ENCODE data around the gene TULP4.

DNA sequence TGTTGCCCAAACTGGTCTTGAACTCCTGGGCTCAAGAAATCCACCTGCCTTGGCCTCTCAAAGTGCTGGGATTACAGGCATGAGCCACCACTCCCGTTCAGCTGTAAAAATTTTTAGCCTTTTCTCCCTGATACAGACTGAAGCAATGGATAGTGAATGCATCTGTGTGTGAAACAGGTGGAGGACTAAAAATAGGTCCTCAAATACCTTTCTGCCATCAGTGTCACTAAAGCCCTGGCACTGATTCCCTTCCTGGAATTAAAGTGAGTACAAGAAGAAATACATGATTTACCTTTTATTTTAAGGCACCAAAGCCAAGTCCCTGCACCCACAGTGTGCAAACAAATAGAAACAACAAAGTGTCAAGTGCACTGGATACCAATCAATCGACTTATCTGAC, 25.1 kb downstream of the TULP4 start:
- no peak for TF ChIP-seq POLR2AphosphoS5 (IDR thresholded peaks at IDR 0.05; ENCODE audit: low read depth, low read length)
- TF ChIP-seq, protein P1, sequence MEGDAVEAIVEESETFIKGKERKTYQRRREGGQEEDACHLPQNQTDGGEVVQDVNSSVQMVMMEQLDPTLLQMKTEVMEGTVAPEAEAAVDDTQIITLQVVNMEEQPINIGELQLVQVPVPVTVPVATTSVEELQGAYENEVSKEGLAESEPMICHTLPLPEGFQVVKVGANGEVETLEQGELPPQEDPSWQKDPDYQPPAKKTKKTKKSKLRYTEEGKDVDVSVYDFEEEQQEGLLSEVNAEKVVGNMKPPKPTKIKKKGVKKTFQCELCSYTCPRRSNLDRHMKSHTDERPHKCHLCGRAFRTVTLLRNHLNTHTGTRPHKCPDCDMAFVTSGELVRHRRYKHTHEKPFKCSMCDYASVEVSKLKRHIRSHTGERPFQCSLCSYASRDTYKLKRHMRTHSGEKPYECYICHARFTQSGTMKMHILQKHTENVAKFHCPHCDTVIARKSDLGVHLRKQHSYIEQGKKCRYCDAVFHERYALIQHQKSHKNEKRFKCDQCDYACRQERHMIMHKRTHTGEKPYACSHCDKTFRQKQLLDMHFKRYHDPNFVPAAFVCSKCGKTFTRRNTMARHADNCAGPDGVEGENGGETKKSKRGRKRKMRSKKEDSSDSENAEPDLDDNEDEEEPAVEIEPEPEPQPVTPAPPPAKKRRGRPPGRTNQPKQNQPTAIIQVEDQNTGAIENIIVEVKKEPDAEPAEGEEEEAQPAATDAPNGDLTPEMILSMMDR (IDR thresholded peaks at IDR 0.05; ENCODE audit: control extremely low read depth in 1 of 3, insufficient read depth in 1 of 3, low read depth in 1 of 3, low read length in 3 of 3) = no peak
- TF ChIP-seq POLR2A (IDR thresholded peaks at IDR 0.05; ENCODE audit: control extremely low read depth in 1 of 2, low read depth in 2 of 2, low read length in 2 of 2) = no peak
- TF ChIP-seq RNF2 (IDR thresholded peaks at IDR 0.05; ENCODE audit: borderline replicate concordance, low read depth, low read length, missing control alignments, poor library complexity, severe bottlenecking) = no peak
- no peak for TF ChIP-seq JUND (IDR thresholded peaks at IDR 0.05; ENCODE audit: low read length)
- no peak for TF ChIP-seq POU5F1 (IDR thresholded peaks at IDR 0.05; ENCODE audit: low read depth, low read length)
- no peak for TF ChIP-seq HDAC6 (IDR thresholded peaks at IDR 0.05; ENCODE audit: low read depth, low read length)
- no peak for TF ChIP-seq EP300 (IDR thresholded peaks at IDR 0.05; ENCODE audit: borderline replicate concordance in 1 of 2, low read depth in 2 of 2, low read length in 2 of 2)
- TF ChIP-seq, protein P2, sequence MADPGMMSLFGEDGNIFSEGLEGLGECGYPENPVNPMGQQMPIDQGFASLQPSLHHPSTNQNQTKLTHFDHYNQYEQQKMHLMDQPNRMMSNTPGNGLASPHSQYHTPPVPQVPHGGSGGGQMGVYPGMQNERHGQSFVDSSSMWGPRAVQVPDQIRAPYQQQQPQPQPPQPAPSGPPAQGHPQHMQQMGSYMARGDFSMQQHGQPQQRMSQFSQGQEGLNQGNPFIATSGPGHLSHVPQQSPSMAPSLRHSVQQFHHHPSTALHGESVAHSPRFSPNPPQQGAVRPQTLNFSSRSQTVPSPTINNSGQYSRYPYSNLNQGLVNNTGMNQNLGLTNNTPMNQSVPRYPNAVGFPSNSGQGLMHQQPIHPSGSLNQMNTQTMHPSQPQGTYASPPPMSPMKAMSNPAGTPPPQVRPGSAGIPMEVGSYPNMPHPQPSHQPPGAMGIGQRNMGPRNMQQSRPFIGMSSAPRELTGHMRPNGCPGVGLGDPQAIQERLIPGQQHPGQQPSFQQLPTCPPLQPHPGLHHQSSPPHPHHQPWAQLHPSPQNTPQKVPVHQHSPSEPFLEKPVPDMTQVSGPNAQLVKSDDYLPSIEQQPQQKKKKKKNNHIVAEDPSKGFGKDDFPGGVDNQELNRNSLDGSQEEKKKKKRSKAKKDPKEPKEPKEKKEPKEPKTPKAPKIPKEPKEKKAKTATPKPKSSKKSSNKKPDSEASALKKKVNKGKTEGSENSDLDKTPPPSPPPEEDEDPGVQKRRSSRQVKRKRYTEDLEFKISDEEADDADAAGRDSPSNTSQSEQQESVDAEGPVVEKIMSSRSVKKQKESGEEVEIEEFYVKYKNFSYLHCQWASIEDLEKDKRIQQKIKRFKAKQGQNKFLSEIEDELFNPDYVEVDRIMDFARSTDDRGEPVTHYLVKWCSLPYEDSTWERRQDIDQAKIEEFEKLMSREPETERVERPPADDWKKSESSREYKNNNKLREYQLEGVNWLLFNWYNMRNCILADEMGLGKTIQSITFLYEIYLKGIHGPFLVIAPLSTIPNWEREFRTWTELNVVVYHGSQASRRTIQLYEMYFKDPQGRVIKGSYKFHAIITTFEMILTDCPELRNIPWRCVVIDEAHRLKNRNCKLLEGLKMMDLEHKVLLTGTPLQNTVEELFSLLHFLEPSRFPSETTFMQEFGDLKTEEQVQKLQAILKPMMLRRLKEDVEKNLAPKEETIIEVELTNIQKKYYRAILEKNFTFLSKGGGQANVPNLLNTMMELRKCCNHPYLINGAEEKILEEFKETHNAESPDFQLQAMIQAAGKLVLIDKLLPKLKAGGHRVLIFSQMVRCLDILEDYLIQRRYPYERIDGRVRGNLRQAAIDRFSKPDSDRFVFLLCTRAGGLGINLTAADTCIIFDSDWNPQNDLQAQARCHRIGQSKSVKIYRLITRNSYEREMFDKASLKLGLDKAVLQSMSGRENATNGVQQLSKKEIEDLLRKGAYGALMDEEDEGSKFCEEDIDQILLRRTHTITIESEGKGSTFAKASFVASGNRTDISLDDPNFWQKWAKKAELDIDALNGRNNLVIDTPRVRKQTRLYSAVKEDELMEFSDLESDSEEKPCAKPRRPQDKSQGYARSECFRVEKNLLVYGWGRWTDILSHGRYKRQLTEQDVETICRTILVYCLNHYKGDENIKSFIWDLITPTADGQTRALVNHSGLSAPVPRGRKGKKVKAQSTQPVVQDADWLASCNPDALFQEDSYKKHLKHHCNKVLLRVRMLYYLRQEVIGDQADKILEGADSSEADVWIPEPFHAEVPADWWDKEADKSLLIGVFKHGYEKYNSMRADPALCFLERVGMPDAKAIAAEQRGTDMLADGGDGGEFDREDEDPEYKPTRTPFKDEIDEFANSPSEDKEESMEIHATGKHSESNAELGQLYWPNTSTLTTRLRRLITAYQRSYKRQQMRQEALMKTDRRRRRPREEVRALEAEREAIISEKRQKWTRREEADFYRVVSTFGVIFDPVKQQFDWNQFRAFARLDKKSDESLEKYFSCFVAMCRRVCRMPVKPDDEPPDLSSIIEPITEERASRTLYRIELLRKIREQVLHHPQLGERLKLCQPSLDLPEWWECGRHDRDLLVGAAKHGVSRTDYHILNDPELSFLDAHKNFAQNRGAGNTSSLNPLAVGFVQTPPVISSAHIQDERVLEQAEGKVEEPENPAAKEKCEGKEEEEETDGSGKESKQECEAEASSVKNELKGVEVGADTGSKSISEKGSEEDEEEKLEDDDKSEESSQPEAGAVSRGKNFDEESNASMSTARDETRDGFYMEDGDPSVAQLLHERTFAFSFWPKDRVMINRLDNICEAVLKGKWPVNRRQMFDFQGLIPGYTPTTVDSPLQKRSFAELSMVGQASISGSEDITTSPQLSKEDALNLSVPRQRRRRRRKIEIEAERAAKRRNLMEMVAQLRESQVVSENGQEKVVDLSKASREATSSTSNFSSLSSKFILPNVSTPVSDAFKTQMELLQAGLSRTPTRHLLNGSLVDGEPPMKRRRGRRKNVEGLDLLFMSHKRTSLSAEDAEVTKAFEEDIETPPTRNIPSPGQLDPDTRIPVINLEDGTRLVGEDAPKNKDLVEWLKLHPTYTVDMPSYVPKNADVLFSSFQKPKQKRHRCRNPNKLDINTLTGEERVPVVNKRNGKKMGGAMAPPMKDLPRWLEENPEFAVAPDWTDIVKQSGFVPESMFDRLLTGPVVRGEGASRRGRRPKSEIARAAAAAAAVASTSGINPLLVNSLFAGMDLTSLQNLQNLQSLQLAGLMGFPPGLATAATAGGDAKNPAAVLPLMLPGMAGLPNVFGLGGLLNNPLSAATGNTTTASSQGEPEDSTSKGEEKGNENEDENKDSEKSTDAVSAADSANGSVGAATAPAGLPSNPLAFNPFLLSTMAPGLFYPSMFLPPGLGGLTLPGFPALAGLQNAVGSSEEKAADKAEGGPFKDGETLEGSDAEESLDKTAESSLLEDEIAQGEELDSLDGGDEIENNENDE (IDR thresholded peaks at IDR 0.05; ENCODE audit: insufficient replicate concordance, low read length) = no peak
- no peak for TF ChIP-seq RXRA (IDR thresholded peaks at IDR 0.05; ENCODE audit: insufficient read depth, low read depth, low read length)
- no peak for TF ChIP-seq NRF1 (IDR thresholded peaks at IDR 0.05; ENCODE audit: low read depth, low read length)
- no peak for TF ChIP-seq CEBPB (IDR thresholded peaks at IDR 0.05; ENCODE audit: low read depth, low read length)
